HG03575 (cell line): ENCODE data around the gene FBN1.

Experiments used
- ATAC-seq: cut with Tn5 transposase; IDR thresholded peaks from one replicate; pipeline ENCODE4 v1.9.1; 2021; ENCODE audit not compliant: unreplicated experiment, insufficient number of reproducible peaks, low FRiP score; ENCODE audit errors: extremely low read depth

FBN1 gene

DNA sequence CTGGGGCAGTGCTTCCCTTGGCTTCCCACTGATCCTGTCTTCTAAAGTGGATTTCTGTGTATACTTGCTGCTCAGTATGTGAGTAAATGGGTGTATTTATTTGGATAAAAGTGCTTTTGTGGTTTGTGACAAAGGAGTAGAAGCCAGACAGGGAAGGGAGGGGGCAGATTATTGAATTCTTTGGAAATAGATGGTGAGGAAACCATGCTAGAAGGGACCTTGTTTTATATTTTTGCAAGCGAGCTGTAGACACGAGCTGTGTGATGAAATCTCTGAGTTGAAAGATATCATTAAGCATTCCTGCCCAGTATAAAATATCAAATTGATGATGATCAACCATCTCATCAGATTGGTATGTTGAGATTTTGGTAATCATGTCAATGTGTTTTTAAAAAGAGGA lies 245.4 kb downstream of the FBN1 start:
- ATAC-seq: no peak

DNA sequence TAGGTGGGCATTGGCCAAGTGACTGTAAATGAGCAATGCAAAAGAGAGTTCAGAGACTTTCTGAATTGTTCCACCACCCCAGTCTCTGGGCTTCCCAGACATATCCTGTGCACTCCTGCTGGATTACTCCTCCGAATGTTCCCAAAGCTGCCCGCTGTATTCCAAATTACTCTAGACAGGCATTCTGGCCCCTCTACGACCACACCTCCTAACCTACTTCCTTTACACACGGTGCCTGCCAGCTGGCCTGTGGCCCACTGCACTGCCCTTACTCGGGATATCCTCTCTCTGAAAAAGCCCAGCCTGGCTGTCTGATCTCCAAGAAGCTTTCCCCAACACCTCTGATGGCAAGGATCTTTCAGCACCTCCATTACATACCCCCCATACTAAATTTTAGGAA lies 247.7 kb downstream of the FBN1 start:
- no peak for ATAC-seq

DNA sequence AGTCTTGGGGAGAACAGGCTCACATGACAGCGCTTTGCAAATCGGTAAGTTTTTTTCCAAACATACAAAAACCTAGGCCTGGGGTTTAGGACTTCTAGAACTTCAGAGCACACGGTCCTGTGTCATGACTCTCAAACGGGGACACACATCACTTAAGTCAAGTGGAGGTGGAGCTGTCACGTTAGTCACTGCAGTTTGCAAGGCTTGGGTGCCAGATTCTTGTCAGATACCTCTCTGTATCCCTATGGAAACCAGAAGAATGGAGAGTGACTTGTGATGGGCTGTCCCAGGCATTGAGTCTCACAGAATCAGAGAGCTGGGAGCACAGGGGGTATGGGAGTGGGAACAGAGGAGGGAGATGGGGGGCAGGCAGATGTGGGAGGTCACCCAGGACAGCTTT lies 249.5 kb downstream of the FBN1 start:
- ATAC-seq: no peak

DNA sequence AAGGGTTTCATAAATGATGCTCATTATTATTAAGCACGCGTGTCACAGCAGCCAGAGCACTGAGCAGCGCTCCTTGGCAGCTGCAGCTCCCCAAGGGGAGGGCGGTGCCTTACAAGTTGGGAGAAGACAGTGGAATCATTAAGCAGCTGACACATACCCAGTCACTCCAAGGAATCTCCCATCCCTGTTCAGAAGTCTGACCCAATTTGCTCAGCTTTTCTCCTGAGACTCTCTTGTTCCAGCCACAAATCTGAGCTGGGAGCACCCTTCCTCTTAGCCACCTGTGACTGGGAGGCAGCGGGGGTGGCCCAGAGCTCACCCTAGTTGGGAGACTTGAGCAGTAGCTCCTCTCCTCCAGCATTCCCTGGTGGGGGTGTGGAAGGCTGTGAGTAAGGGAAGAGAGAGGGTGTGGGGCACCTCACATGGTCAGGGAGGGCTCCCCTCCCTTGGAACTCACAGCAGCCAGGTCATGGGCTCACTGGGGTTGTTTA lies 249.9 kb downstream of the FBN1 start:
- no peak for ATAC-seq

DNA sequence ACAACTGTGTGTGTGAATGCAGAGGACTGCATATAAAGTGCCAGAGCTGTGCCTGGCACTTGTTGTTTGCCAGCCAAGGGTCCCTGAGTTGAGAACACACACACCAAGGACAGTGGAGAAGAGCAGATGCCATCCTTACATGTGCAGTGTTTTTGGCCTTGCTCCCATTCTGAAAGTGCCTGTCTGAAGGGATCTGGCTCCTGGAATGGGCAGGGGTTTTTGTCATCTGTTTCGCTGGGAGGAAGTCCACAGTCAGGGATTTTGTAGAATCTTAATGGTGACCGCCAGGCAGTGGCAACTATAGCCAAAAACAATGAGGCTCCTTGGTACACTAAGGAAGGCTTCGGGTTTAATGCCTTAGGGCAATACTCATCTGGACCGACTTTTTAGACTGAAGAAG lies 250.5 kb downstream of the FBN1 start:
- no peak for ATAC-seq

DNA sequence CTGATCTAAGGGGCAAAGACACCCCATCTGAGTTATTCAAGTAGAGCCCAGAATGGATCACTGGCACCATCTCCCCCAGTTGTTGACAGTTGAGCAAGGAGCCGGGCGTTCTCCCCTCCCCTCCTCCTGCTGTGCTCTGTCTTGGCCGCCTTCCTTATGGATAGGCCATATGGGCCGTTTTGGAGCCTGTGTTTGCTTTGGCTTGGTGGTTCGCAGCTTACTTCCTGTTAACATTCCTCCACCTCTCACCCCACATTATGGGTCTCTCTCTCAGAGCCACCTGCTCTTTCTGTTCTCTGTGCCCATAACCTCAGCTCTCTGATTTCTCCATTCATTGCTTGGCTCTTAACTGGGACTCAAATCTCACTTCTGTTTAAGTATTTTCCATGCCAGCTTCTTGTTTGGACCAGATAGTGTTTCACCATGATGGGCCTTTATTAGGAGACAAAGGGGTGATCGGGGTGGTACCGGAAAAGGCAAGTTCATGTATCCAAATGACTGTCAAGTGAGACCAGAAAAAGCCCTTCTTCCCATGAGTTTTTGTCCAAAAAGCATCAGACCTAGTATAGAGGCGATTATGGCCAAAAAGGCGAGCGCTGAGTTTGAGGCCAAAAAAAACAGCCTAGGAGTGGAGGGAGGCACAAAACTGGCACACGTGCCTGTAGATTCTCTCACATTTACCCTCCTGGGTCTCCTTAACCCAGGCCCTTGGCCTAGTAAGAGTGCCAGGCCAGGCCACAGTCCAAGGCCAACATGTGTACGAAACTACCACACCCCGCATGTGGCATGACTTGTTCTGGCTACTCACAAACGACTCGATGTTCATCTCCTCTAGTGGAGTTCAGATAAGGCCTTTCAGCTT lies 251.6 kb downstream of the FBN1 start:
- no peak for ATAC-seq

DNA sequence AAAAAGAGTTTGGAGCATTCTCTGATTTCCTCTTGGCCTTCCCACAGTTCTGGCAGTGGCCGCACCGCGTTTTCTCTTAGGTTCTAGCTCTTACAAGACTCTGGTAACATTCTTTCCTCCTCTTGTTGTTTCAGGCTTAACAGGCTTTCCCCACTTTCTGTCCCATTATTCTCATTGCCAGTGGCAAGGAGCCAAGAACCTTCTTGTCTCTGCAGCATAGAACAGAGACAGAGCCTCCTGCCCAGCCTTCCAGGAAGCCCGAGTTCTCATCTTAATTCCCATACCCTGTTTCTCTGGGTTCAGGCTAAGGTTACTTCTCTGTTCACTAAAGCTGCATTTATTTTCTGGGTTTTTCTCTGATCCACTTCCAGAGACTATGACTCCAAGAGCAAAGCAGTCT lies 253.2 kb downstream of the FBN1 start:
- ATAC-seq: no peak

DNA sequence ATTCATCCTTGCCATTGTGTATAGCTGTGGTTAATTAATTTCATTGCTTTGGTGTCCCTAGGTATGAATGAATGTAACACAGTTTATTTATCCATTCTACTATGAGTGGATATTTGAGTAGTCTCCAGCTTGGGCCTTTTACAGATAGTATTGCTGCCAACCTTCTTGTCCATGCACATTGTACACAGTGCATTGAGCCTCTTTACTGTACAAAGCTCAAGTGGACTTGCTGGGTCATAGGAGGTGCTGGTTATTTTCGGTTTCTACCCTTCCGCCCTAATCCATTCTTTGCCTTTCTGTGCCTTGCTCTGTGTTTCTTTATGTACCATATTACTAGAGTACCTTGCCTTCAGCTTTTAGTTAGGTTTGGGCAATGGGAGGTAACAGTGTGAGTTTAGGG lies 253.6 kb downstream of the FBN1 start:
- ATAC-seq: no peak

DNA sequence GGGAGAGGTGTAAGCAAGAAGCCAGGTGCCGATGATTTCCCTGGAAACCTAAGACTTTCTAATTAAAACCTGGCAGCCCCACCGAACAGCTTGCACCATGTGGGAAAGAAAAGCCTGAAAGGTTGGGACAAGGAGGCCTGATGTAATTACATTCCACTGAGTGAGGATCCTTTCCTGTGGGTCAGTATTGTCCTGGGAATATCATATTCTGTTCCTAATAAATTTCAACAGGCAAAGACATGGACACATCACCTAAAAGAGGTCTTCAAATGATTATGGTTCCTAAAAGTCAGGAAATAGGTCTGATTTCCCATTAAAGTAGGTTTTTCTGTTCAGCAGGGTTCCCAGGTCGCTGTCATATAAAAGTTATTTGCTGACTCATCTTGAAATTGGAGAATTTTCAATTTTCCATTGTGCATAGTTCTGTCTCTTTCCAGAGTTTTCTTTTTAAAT lies 255.8 kb downstream of the FBN1 start:
- ATAC-seq: no peak

DNA sequence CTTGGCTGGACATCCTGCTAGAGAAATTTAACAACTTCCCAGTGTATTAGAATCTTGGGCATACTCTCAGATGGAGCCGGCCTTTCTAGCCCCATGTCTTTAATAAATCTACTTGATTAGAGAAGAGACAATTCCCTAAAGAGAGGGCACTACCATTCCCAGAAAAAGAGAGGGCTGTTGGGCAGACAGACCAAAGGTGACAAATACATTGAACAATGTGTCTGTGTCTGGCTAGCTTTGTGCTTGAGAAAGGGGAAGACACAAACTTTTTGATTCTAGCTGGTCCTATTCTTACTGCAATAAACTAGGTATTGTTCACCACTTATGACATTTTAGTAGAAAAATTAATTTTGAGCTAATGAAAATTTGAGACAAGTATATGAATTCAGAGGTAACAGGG lies 256.6 kb downstream of the FBN1 start:
- ATAC-seq: no peak

DNA sequence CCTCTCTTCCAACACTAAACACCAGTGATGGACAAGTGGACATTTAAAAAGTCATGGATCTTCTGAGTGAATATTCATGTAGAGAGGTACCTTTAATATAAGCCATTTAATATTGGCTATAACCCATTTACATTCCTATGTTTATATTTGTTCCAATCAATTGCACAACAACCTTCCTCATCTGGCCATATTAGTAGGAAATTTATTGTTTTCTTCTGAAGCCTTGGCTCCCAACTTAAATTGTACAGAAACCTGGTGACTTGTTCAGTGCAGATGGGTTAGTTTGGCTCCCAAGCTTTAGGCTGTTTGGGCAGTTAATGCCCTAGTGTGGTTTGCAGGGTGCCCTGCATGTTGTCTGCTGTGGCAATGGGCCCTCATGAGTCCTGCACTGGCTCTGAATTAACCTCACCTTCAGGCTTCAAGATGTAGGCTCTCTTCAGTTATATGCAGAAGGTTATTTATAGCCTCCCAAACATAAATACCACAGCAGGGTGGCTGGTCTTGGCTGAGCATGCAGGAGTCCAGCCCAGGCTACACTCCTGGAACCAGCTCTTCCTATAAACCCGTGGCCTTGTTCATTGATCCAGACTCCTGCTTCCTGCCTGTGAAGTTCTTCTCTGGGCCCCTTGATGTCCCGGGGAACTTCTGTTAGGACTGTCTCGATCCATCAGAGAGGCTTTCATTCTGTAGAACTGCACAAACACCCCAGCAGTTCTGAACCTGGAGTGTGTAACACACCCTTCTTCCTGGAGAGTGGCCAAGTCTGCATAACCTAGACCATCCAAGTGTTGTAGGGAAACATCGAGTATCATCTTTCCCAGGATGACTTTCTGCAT lies 257.3 kb downstream of the FBN1 start:
- ATAC-seq: no peak

DNA sequence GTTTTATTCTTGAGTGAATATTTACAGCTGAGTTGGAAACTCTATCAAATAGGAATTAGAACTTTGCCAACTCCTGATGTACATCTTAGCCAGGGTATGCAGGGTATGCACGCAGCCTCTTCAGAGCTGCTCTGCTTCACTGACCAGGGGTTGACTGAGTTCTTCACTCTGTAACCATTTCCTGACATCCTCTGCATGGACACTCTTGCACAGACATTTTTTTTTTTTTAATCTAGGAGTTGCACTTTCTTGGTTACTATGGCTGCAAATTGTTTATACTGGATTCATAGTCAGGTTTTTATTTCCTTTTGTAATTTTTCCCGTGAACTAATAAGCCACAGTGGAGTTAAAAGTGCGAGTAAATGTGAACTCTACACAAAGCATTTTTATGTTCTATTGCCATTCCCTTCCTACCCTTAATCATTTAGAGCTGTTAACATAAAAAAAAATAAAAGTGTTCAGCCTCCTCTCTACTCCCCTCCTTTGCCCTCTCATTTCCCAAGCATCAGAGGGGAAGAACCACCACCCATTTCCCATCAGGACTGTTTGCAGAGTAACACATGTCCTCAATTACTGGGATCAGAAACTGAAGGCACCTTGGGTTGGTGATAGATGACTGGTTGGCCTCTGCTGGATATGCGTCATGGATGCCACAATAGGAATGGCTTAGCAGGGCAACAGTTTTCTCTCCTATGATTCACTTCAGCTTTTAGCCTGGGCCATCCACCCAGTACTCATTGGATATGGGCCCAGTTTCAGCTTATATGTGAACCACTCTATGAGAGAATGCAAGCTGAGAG lies 260.3 kb downstream of the FBN1 start:
- no peak for ATAC-seq

DNA sequence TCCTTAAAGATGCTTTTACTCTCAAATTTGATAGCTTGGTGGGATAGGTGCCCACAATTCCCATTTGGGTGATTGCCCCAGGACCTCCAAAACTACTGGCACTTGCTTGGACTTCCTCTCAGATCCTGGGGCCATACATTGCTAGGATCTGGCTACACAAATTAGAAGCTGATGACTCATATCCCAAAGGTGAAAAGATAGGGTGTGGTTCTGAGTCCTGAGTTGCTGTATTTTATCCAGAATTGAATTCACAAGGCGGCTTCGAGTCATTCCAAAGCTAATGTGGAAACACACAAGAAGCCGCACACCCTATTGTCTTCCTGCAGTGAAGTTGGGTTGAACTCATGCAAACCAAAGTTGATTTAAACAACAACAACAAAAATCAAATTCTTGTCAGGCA lies 260.9 kb downstream of the FBN1 start:
- ATAC-seq: no peak

DNA sequence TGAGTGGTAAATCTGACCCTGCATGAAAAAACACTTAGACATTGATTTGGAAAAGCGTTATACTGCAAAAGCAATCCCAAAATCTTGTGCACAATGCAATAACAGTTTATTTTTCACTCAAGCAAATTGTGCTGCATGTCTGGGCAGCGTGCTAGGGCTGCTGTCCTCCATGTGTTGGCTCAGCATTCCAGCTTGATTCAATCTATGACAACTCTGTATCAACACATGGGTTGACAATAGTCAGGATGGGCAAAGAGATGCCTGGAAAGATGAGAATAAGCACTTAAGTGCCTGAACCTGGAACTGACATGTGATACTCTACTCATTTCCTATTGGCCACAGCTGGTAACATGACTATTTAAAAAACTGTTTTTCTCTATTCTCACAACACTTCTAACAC lies 262.5 kb downstream of the FBN1 start:
- no peak for ATAC-seq

DNA sequence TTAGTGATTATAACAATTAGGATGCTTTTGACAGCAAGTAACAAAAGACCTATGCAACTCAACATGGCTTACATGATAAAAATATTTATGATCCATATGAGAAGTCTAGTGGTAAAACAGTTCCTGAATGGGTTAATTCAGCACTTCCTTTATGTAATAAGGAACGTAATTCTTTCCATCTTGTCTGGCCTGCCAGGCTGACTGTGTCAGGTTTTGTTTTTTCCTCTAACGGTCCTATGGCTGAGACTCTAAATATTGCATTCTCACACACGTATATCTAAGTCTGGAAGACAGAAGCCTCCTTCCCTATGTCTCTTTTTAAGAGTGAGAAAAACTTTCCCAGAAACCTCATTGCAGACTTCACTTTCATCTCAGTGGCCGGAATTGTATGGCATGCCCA lies 263.6 kb downstream of the FBN1 start:
- ATAC-seq: no peak

DNA sequence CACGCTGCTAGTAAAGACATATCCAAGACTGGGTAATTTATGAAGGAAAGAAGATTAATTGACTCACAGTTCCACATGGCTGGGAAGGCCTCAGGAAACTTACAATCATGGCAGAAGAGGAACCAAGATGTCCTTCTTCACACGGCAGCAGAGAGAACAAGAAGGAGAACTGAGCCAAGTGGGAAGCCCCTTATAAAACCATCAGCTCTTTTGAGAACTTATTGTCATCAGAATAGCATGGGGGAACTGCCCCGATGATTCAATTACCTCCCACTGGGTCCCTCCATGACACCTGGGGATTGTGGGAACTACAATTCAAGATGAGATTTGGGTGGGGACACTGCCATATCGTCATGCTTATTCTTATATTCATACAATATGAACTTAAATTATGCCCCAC lies 265.3 kb downstream of the FBN1 start:
- no peak for ATAC-seq

DNA sequence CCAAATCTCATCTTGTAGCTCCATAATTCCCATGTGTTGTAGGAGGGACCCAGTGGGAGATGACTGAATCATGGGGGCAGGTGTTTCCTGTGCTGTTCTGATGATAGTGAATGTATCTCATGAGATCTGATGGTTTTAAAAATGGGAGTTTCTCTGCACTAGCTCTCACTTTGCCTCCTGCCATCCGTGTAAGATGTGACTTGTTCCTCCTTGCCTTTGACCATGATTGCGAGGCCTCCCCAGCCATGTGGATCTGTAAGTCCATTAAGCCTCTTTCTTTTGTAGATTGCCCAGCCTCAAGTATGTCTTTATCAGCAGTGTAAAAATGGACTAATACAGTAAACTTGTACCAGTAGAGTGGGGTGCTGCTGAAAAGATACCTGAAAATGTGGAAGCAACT lies 269.7 kb downstream of the FBN1 start:
- no peak for ATAC-seq

DNA sequence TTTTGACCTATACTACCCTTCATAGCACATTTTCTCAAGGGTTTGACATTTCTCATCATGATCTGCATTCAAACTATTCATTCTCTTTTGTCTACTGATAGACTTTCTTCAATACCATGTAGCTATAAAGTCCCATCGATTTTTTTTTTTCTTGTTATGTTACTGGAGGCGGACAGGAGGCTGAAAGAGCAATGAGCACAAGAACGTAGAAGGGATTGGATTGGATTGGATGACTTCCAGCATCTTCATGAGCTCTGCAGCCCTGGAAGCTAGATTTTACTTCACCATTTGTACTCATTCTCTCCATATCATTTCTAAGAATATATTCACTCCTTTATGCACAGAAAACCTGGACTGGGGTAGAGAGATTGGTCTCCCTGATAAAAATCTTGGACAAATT lies 271.0 kb downstream of the FBN1 start:
- ATAC-seq: no peak

DNA sequence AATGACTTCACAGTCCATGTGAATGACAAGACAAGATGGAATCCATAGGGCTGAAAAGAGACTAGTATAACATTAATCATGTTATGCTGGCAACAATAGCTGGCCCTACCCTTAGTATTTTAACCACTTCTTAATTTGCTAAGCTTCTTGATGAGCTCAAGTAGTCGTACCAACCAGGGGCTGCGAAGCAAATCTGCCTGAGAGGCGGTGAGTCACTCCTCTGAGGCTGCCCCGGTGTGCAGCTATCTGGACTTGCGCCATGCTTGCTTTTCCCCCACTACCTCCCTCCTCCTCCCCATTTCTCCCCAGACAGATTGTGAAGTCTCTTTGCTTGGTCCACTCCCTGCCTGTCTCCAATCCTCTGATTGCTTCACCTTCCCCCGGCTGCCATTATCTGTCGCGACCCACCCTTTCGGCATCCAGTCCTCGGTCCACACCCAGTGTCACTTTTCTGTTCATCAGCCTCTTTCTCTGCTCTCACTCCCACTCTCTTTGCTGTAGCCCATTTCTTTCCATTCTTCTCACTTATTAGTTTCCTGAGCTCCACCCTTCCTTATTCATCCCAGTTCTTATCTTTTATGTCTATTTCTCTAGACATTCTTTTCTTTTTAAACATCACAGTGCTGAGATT lies 271.6 kb downstream of the FBN1 start:
- no peak for ATAC-seq
